ENCODE data around the gene OR2A14.
"Not testable (repeated sequence)": the region's sequence is repeated elsewhere in the genome, so short reads cannot be mapped to it uniquely, and the experiment has no call there.

DNA sequence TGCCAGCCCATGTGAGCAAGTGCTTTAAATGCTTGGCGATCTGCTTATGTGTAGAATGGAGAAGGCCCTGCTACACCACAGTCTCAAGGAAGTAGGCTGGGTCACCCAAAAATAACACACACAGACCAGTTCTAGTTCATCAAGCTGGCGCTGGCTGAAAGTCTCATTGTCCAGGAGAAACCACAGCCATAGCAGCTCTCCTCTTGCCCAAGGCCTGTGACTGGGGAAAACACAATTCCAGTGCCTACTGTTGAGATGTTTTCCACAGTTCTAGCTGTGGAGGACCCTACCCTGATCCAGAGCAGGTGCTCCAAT is 56.1 kb downstream of the OR2A14 start:
- TF ChIP-seq, protein P1, sequence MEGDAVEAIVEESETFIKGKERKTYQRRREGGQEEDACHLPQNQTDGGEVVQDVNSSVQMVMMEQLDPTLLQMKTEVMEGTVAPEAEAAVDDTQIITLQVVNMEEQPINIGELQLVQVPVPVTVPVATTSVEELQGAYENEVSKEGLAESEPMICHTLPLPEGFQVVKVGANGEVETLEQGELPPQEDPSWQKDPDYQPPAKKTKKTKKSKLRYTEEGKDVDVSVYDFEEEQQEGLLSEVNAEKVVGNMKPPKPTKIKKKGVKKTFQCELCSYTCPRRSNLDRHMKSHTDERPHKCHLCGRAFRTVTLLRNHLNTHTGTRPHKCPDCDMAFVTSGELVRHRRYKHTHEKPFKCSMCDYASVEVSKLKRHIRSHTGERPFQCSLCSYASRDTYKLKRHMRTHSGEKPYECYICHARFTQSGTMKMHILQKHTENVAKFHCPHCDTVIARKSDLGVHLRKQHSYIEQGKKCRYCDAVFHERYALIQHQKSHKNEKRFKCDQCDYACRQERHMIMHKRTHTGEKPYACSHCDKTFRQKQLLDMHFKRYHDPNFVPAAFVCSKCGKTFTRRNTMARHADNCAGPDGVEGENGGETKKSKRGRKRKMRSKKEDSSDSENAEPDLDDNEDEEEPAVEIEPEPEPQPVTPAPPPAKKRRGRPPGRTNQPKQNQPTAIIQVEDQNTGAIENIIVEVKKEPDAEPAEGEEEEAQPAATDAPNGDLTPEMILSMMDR (IDR thresholded peaks at IDR 0.05 in 2 of 3, conservative IDR thresholded peaks at IDR 0.05 in 1 of 3; ENCODE audit: control insufficient read depth in 2 of 3, extremely low read depth in 1 of 3, insufficient read depth in 1 of 3, low read depth in 3 of 3, low read length in 3 of 3) = not testable (repeated sequence)
- not testable (repeated sequence) for TF ChIP-seq POLR2A (IDR thresholded peaks at IDR 0.05; ENCODE audit: low read depth, low read length); ZNF207 (IDR thresholded peaks at IDR 0.05; ENCODE audit: borderline replicate concordance); EED (IDR thresholded peaks at IDR 0.05; ENCODE audit: low read depth); PAX8 (IDR thresholded peaks at IDR 0.05); MEF2A (IDR thresholded peaks at IDR 0.05; ENCODE audit: insufficient read depth, low read depth, low read length); JUND (IDR thresholded peaks at IDR 0.05; ENCODE audit: low read depth, low read length); ZNF24 (IDR thresholded peaks at IDR 0.05)
- TF ChIP-seq, protein P2, sequence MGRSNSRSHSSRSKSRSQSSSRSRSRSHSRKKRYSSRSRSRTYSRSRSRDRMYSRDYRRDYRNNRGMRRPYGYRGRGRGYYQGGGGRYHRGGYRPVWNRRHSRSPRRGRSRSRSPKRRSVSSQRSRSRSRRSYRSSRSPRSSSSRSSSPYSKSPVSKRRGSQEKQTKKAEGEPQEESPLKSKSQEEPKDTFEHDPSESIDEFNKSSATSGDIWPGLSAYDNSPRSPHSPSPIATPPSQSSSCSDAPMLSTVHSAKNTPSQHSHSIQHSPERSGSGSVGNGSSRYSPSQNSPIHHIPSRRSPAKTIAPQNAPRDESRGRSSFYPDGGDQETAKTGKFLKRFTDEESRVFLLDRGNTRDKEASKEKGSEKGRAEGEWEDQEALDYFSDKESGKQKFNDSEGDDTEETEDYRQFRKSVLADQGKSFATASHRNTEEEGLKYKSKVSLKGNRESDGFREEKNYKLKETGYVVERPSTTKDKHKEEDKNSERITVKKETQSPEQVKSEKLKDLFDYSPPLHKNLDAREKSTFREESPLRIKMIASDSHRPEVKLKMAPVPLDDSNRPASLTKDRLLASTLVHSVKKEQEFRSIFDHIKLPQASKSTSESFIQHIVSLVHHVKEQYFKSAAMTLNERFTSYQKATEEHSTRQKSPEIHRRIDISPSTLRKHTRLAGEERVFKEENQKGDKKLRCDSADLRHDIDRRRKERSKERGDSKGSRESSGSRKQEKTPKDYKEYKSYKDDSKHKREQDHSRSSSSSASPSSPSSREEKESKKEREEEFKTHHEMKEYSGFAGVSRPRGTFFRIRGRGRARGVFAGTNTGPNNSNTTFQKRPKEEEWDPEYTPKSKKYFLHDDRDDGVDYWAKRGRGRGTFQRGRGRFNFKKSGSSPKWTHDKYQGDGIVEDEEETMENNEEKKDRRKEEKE (IDR thresholded peaks at IDR 0.05) = not testable (repeated sequence)
- TF ChIP-seq, protein P3, sequence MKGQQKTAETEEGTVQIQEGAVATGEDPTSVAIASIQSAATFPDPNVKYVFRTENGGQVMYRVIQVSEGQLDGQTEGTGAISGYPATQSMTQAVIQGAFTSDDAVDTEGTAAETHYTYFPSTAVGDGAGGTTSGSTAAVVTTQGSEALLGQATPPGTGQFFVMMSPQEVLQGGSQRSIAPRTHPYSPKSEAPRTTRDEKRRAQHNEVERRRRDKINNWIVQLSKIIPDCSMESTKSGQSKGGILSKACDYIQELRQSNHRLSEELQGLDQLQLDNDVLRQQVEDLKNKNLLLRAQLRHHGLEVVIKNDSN (IDR thresholded peaks at IDR 0.05; ENCODE audit: borderline replicate concordance, extremely low read length, insufficient read depth, low read depth, low read length) = not testable (repeated sequence)

All from GM12878 (cell line).